HEK293 (cell line): ENCODE measurements around the gene DAPK2.

Experiments used
- CTCF ChIA-PET: fragments of 350-600 bp; formaldehyde crosslinking; extraction: SDS; loops from one replicate; lab custom pipeline; 2021; ENCODE audit warnings: antibody characterized with exemption; lab: Yijun Ruan, JAX
- POLR2A ChIA-PET: fragments of 300-600 bp; formaldehyde crosslinking; extraction: SDS; loops from one replicate; lab custom pipeline; 2020; ENCODE audit warnings: antibody characterized with exemption, inconsistent platforms; lab: Yijun Ruan, JAX
- H3K27ac ChIP-seq: fragments of 200-500 bp; sonication (Bioruptor generic); 2 replicates; pipeline ENCODE4 v1.5.1; 2014; ENCODE audit warnings: low read depth, low read length, control low read depth, inconsistent platforms; ENCODE audit errors: extremely low read depth
- H3K36me3 ChIP-seq, 2 experiments: fragments of 200-500 bp in 1 of 2; sonication (Bioruptor generic) in 1 of 2; 1 replicate in 1 of 2; 2 replicates in 1 of 2; pipeline ENCODE4 v1.5.1; 2014 to 2017; ENCODE audit warnings: inconsistent platforms in 2 of 2, low read length in 2 of 2; ENCODE audit not compliant: control insufficient read depth in 2 of 2, insufficient read depth in 1 of 2
- H3K4me1 ChIP-seq: fragments of 200-500 bp; sonication (Bioruptor generic); 2 replicates; pipeline ENCODE4 v1.5.1; 2014; ENCODE audit warnings: mild to moderate bottlenecking, low read length, inconsistent platforms; ENCODE audit not compliant: control insufficient read depth, insufficient read depth
- H3K4me3 ChIP-seq: 2 replicates; pipeline ENCODE4 v1.5.1; 2011; ENCODE audit warnings: low read depth, mild to moderate bottlenecking, control low read depth, low read length, moderate library complexity
- H3K9me3 ChIP-seq: fragments of 200-500 bp; sonication (Bioruptor generic); 2 replicates; pipeline ENCODE4 v1.5.1; 2014; ENCODE audit warnings: low read depth, low read length, inconsistent platforms; ENCODE audit not compliant: control insufficient read depth, insufficient read depth
- GFI1B ChIP-seq: fragments of 450-650 bp; formaldehyde crosslinking; IDR thresholded peaks from 2 replicates; pipeline ENCODE4 v1.5.1; 2016; ENCODE audit warnings: missing biosample characterization, missing genetic modification characterization
- GLI2 ChIP-seq: fragments of 450-650 bp; formaldehyde crosslinking; IDR thresholded peaks from 2 replicates; pipeline ENCODE4; 2017; ENCODE audit warnings: missing biosample characterization, missing genetic modification characterization, low read depth, borderline replicate concordance
- KLF1 ChIP-seq: fragments of 450-650 bp; formaldehyde crosslinking; IDR thresholded peaks from 2 replicates; pipeline ENCODE4 v1.5.1; 2016; ENCODE audit warnings: missing biosample characterization, missing genetic modification characterization
- ZBTB48 ChIP-seq: fragments of 450-650 bp; formaldehyde crosslinking; IDR thresholded peaks from 2 replicates; pipeline ENCODE4 v1.5.1; 2016; ENCODE audit warnings: missing biosample characterization, missing genetic modification characterization
- ZNF184 ChIP-seq: fragments of 450-650 bp; IDR thresholded peaks from 2 replicates; pipeline ENCODE4 v1.5.1; 2018; ENCODE audit warnings: missing biosample characterization, mild to moderate bottlenecking, missing genetic modification characterization
- ZNF202 ChIP-seq: fragments of 450-650 bp; formaldehyde crosslinking; IDR thresholded peaks from 2 replicates; pipeline ENCODE4 v1.5.1; 2016; ENCODE audit warnings: missing biosample characterization, missing genetic modification characterization, borderline replicate concordance
- ZNF24 ChIP-seq: fragments of 450-650 bp; formaldehyde crosslinking; IDR thresholded peaks from 2 replicates; pipeline ENCODE4 v1.5.1; 2016; ENCODE audit warnings: missing biosample characterization, missing genetic modification characterization
- ZNF341 ChIP-seq: fragments of 450-650 bp; formaldehyde crosslinking; IDR thresholded peaks from 2 replicates; pipeline ENCODE4; 2016; ENCODE audit warnings: low read depth, missing biosample characterization, missing genetic modification characterization
- ZNF366 ChIP-seq: fragments of 450-650 bp; formaldehyde crosslinking; conservative IDR thresholded peaks from 2 replicates; pipeline ENCODE4 v1.5.1; 2016; ENCODE audit warnings: missing biosample characterization, missing genetic modification characterization
- ZNF544 ChIP-seq: fragments of 450-650 bp; formaldehyde crosslinking; IDR thresholded peaks from 2 replicates; pipeline ENCODE4 v1.5.0; 2017; ENCODE audit warnings: missing biosample characterization, missing genetic modification characterization
- ZNF629 ChIP-seq: fragments of 450-650 bp; formaldehyde crosslinking; IDR thresholded peaks from 2 replicates; pipeline ENCODE4 v1.5.1; 2017; ENCODE audit warnings: missing biosample characterization, missing genetic modification characterization
- ZNF654 ChIP-seq: fragments of 450-650 bp; formaldehyde crosslinking; IDR thresholded peaks from 2 replicates; pipeline ENCODE4 v1.5.1; 2016; ENCODE audit warnings: low read depth, missing biosample characterization, missing genetic modification characterization
- ZNF768 ChIP-seq: fragments of 450-650 bp; formaldehyde crosslinking; IDR thresholded peaks from 2 replicates; pipeline ENCODE4 v1.5.1; 2018; ENCODE audit warnings: missing biosample characterization, mild to moderate bottlenecking, missing genetic modification characterization
- ZNF791 ChIP-seq: fragments of 450-650 bp; formaldehyde crosslinking; IDR thresholded peaks from 2 replicates; pipeline ENCODE4 v1.5.1; 2016; ENCODE audit warnings: missing biosample characterization, missing genetic modification characterization
- ZNF830 ChIP-seq: fragments of 450-650 bp; IDR thresholded peaks from 2 replicates; pipeline ENCODE4 v1.5.0; 2018; ENCODE audit warnings: missing biosample characterization, missing genetic modification characterization, low read depth, mild to moderate bottlenecking, moderate library complexity
- ZNF843 ChIP-seq: fragments of 450-650 bp; formaldehyde crosslinking; IDR thresholded peaks from 2 replicates; pipeline ENCODE4 v1.5.1; 2016; ENCODE audit warnings: missing biosample characterization, missing genetic modification characterization
- TF ChIP-seq, protein P1 (sequence below): fragments of 450-650 bp; formaldehyde crosslinking; conservative IDR thresholded peaks from 2 replicates; pipeline ENCODE4 v1.5.1; 2016; ENCODE audit warnings: low read depth, missing biosample characterization, missing genetic modification characterization
- TF ChIP-seq, protein P2 (sequence below): fragments of 450-650 bp; formaldehyde crosslinking; IDR thresholded peaks from 2 replicates; pipeline ENCODE4 v1.5.1; 2016; ENCODE audit warnings: missing biosample characterization, missing genetic modification characterization
- TF ChIP-seq, protein P3 (sequence below): fragments of 450-650 bp; formaldehyde crosslinking; IDR thresholded peaks from 2 replicates; pipeline ENCODE4 v1.5.1; 2017; ENCODE audit warnings: missing biosample characterization, missing genetic modification characterization
- TF ChIP-seq, protein P4 (sequence below): fragments of 450-650 bp; formaldehyde crosslinking; IDR thresholded peaks from 2 replicates; pipeline ENCODE4 v1.5.1; 2016; ENCODE audit warnings: missing biosample characterization, missing genetic modification characterization, low read depth
- TF ChIP-seq, protein P5 (sequence below): fragments of 450-650 bp; formaldehyde crosslinking; IDR thresholded peaks from 2 replicates; pipeline ENCODE4 v1.5.1; 2016; ENCODE audit warnings: missing biosample characterization, missing genetic modification characterization

DAPK2 gene

DNA sequence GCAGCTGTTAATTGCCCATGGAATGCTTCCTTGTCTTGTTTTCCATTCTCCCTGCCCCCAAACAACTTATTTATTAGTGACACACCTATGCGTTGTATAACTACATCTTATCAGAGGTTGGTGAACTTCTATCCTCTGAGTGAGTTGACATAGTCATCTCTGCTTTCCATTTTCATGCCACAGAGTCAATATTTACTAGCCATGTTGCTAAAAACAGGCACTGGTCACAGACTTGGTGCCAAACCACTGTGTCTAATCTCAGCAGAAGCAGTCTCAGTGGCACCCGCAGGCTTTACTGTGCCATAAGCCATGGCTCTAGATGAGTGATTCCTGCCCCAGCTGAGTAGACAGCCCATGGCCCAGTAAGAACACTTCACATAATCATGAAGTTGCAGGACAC is 26.5 kb downstream of the DAPK2 start (continued):
- TF ChIP-seq, protein P1, sequence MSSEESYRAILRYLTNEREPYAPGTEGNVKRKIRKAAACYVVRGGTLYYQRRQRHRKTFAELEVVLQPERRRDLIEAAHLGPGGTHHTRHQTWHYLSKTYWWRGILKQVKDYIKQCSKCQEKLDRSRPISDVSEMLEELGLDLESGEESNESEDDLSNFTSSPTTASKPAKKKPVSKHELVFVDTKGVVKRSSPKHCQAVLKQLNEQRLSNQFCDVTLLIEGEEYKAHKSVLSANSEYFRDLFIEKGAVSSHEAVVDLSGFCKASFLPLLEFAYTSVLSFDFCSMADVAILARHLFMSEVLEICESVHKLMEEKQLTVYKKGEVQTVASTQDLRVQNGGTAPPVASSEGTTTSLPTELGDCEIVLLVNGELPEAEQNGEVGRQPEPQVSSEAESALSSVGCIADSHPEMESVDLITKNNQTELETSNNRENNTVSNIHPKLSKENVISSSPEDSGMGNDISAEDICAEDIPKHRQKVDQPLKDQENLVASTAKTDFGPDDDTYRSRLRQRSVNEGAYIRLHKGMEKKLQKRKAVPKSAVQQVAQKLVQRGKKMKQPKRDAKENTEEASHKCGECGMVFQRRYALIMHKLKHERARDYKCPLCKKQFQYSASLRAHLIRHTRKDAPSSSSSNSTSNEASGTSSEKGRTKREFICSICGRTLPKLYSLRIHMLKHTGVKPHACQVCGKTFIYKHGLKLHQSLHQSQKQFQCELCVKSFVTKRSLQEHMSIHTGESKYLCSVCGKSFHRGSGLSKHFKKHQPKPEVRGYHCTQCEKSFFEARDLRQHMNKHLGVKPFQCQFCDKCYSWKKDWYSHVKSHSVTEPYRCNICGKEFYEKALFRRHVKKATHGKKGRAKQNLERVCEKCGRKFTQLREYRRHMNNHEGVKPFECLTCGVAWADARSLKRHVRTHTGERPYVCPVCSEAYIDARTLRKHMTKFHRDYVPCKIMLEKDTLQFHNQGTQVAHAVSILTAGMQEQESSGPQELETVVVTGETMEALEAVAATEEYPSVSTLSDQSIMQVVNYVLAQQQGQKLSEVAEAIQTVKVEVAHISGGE (tag by site-specific recombination), result no peak
- TF ChIP-seq, protein P2, sequence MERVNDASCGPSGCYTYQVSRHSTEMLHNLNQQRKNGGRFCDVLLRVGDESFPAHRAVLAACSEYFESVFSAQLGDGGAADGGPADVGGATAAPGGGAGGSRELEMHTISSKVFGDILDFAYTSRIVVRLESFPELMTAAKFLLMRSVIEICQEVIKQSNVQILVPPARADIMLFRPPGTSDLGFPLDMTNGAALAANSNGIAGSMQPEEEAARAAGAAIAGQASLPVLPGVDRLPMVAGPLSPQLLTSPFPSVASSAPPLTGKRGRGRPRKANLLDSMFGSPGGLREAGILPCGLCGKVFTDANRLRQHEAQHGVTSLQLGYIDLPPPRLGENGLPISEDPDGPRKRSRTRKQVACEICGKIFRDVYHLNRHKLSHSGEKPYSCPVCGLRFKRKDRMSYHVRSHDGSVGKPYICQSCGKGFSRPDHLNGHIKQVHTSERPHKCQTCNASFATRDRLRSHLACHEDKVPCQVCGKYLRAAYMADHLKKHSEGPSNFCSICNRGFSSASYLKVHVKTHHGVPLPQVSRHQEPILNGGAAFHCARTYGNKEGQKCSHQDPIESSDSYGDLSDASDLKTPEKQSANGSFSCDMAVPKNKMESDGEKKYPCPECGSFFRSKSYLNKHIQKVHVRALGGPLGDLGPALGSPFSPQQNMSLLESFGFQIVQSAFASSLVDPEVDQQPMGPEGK (tag by site-specific recombination), result no peak
- TF ChIP-seq KLF1 (tag by site-specific recombination) (no peak), ZNF341 (tag by site-specific recombination) (no peak), ZNF544 (tag by site-specific recombination) (no peak), GFI1B (no peak), ZNF654 (tag by site-specific recombination) (no peak)
- TF ChIP-seq, protein P3, sequence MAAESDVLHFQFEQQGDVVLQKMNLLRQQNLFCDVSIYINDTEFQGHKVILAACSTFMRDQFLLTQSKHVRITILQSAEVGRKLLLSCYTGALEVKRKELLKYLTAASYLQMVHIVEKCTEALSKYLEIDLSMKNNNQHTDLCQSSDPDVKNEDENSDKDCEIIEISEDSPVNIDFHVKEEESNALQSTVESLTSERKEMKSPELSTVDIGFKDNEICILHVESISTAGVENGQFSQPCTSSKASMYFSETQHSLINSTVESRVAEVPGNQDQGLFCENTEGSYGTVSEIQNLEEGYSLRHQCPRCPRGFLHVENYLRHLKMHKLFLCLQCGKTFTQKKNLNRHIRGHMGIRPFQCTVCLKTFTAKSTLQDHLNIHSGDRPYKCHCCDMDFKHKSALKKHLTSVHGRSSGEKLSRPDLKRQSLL, result no peak

DNA sequence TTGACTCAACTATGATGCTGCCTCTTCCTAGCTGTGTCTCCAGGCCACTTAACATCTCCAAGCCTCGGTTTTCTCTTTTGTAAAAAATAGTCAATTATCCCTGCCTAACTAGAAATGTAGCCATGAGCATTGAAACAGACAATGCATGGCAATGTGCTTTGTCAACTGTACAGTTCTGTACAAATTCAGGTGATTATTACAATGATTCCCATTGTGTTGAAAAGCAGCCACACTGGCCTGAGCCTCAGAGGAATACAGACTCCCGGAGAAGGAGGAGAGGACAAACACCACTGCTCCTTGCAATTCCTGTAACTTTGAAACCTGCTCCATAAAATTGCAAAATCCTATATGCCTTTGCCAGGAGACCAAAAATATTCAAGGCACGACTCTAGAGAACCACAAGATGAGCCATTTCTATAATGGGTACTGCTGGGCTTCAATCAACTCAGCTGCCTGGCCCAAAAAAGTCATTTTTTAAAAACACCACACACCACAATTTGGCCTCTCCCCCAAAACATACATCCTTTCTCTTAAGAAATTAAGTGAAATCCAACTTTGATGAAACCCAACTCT is 28.6 kb downstream of the DAPK2 start:
- CTCF ChIA-PET, result no interaction called here
- H3K36me3 ChIP-seq, result no peaks in the 10 kb centered on the region
- no peaks in the 10 kb centered on the region for H3K9me3 ChIP-seq
- H3K4me1 ChIP-seq, result peaks cover 4% of the 10 kb centered on the region; the same call in 1 of the 2 replicates
- no peak for TF ChIP-seq ZNF202 (tag by site-specific recombination)
- no peak for TF ChIP-seq ZNF791
- no peak for TF ChIP-seq ZNF768
- TF ChIP-seq ZNF843 (tag by site-specific recombination), result no peak
- TF ChIP-seq GLI2, result no peak
- H3K27ac ChIP-seq, result no peak overlapping the region
- H3K4me3 ChIP-seq, result no peak overlapping the region
- POLR2A ChIA-PET, result no interaction called here

DNA sequence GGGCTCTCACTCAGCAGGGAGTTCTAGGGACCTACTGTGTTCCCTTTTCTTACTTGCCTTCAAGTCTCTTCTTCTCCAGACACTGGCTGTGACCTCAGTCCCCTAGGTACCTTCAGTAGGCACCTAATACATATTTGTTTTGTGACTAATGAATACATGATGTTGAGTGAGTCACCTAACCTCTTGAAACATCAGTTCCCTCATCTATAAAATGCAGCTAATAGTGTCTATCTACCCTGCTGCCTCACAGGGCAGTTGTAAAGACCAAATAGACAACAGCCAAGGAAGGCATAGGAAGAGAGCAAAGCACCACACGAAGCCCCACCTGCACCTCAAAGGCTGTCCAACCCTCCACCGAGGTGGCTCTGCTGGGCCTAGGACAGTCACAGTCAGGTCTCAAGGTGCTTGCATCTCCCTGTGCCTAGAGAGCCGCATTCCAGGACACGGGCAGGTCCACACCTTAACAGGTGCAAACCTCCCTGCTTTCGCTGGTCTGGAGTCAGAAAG is 29.1 kb downstream of the DAPK2 start:
- POLR2A ChIA-PET, result no interaction called here

More for the DNA sequence above, 29.1 kb downstream of the DAPK2 start:
- Histone ChIP-seq H3K36me3 (no peaks in the 10 kb centered on the region), H3K4me3 (no peak overlapping the region), H3K27ac (no peak overlapping the region)
- CTCF ChIA-PET, result no interaction called here
- peak; percentile 55; the same call in 1 of the 2 replicates for TF ChIP-seq ZNF366 (tag by site-specific recombination)
- peak; percentile 90 for TF ChIP-seq ZNF24 (tag by site-specific recombination)
- peak; percentile 47; the same call in 1 of the 2 replicates for TF ChIP-seq ZBTB48 (tag by site-specific recombination)
- peak; percentile 36; the same call in 1 of the 2 replicates for TF ChIP-seq ZNF184
- TF ChIP-seq, protein P4, sequence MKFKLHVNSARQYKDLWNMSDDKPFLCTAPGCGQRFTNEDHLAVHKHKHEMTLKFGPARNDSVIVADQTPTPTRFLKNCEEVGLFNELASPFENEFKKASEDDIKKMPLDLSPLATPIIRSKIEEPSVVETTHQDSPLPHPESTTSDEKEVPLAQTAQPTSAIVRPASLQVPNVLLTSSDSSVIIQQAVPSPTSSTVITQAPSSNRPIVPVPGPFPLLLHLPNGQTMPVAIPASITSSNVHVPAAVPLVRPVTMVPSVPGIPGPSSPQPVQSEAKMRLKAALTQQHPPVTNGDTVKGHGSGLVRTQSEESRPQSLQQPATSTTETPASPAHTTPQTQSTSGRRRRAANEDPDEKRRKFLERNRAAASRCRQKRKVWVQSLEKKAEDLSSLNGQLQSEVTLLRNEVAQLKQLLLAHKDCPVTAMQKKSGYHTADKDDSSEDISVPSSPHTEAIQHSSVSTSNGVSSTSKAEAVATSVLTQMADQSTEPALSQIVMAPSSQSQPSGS (tag by site-specific recombination), result no peak
- TF ChIP-seq ZNF629 (tag by site-specific recombination), result peak; percentile 61
- TF ChIP-seq ZNF830 (tag by site-specific recombination), result no peak
- TF ChIP-seq, protein P5, sequence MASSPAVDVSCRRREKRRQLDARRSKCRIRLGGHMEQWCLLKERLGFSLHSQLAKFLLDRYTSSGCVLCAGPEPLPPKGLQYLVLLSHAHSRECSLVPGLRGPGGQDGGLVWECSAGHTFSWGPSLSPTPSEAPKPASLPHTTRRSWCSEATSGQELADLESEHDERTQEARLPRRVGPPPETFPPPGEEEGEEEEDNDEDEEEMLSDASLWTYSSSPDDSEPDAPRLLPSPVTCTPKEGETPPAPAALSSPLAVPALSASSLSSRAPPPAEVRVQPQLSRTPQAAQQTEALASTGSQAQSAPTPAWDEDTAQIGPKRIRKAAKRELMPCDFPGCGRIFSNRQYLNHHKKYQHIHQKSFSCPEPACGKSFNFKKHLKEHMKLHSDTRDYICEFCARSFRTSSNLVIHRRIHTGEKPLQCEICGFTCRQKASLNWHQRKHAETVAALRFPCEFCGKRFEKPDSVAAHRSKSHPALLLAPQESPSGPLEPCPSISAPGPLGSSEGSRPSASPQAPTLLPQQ (tag by site-specific recombination), result 0 out of 2 replicates have a peak, but pooled peaks have one; percentile 27
- TF ChIP-seq, all 188 proteins: peak for 6
- Histone ChIP-seq H3K9me3 (no peaks in the 10 kb centered on the region), H3K4me1 (peaks cover 4% of the 10 kb centered on the region; the same call in 1 of the 2 replicates)
